Stimulated activated CD8-positive, alpha-beta memory T cell treated with anti-CD3 and anti-CD28 coated beads, Interleukin-12 subunit alpha, Interleukin-12 subunit beta, amount 100 ng/mL, for 24 hours (primary cell): ENCODE measurements around the gene PTPRN2.

Experiments used
- DNase-seq: peaks from one replicate; pipeline ENCODE4 v3.0.0-alpha.2; 2020; ENCODE audit errors: extremely low read depth

Gene PTPRN2

DNA sequence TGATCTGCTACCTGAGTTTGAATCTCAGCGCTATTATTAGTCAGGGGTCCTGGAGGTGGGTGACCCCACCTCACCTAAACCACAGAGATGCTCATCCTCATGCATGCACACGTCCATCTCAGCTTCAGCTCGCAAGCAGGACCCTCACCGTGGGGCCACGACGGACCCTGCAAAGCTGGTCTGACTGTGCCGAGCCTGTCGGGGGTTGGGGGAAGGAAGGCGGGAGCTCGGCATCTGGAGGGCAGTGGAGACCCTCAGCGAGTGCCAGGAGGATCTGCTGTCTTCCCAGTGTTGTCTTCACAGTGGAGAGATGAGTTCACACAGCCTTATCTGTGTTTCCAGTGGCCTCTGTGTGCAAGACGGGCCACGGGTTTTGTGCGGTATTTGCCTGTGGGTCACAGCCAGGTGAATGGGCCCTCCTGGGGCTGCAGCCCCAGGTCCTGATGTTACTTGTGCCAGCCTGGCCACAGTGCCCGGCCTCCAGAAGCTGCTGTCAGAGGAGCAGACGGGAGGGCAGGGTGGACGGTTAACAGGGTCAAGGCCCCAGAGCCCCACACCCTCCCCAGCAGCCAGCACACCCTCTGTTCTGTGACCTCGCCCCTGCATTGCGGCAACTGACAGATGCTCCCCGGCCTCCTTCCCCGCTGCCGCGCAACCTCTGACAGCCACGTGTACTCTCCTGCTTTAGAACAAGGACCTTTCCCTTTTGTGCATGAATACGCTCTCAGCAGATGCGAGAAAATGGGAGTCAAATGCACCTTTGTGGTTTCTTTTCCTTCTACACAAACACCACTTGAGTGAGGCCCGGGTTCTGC, 722.1 kb downstream of the PTPRN2 start:
- DNase-seq = no peak

DNA sequence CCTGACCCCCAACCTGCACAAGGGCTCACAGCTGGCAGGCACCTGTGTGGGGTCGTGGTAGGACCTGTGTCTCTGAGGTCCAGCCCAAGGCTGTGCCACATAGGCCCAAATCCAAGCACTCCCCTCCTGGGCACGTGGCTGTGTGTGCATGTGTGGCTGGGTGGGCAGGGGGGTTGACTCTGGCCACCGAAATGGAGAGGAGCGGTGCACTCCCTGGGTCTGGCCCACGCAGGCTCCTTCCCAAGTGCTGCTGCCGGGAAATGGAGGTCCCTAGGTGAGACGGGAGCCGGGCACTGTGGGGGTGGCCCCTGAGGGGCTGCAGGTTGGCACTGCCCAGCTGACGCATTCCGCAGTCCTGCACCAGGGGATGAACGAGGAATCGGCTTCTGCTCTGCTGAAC, 722.7 kb downstream of the PTPRN2 start:
- no peak for DNase-seq

DNA sequence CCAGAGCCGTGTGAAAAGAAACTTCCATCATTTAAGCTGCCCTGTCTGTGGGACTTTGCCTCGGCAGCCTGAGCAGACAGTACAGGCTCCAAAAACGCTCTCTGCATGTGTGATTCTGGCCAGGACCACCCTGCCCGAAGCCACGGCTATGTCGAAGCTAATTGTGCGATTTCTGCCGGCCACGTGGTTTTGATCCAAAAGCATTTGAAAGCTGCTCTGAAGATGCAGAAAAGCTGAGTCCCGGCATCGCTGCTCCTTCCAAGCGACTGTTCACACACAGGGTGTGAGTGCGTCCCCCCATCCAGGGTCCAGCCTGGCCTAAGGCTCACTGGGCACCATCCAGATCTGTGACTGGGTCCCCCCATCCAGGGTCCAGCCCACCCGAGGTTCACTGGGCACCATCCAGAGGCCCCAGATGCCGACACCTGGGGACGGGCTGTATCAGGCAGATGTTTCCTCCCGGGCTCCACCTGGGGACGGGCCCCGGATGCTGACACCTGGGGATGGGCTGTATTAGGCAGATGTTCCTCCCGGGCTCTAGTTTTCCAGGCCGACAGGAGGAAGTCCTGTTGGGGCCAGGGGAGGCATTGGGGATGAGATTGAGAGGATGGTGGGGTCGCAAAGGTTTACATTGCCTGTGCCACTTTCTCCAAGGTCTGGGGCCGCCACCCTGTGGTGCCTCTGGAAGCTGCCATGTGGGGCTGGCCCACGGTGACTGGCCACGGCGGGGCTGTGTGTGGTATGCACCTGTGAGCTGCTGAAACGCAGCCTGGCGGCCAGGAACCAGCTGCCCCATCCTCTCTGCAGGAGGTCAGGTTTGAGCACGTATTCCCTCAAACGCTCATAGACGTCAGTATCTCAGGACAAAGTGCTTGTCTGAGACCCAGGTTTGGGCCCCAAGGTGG, 723.5 kb downstream of the PTPRN2 start:
- no peak for DNase-seq

DNA sequence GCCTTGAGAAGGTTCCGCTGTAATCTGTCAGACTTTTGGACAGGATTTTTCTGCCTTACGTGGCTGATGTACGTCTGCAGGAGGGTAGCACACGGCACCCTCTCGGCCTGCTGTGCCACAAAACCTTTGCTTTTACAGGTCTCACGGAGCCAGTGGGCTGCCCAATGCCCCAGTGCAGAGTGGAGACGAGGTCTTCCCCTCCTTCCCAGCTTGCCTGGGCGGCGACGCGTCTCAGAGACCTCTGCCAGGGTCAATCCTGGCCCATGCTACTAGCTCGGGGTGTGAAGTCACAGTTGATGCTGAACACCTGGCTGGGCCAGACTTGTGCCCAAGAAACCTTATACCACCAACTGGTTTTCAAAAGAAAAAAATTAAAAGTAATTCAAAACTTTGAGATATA, 724.4 kb downstream of the PTPRN2 start:
- no peak for DNase-seq

DNA sequence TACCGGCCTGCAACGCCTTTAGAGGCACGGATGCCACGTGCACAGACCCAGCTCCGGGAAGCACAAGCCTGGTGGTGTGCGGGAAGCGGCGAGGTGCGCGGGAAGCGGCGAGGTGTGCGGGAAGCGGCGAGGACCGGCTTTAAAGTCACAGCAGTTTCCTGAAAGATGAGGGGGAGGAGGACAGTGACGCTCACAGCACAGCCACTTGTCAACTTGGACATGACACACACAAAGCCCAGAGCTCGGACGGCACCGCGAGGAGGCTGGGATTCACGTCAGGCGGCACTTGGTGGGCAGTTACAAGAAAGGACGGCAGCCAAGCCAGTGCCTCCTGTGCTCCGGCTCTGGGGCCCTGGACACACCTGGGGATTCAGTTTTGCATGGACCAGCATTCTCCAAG, 724.9 kb downstream of the PTPRN2 start:
- no peak for DNase-seq

DNA sequence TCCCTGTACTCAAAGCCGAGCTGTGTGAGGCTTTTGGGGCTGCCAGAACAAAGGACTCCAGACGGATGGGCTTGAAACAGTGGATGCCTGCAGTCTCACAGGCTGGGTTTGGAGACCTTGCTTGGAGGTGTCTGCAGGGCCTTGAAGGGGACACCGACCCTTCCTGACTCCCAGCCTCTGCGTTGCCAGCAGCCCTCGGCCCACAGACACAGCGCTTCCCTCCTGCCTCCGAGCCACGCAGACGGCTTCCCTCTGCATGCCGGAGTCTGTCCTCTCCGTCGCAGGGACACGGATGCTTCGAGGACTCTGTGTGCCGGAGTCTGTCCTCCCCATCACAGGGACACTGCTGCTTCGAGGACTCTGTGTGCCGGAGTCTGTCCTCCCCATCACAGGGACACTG, 726.1 kb downstream of the PTPRN2 start:
- no peak for DNase-seq

DNA sequence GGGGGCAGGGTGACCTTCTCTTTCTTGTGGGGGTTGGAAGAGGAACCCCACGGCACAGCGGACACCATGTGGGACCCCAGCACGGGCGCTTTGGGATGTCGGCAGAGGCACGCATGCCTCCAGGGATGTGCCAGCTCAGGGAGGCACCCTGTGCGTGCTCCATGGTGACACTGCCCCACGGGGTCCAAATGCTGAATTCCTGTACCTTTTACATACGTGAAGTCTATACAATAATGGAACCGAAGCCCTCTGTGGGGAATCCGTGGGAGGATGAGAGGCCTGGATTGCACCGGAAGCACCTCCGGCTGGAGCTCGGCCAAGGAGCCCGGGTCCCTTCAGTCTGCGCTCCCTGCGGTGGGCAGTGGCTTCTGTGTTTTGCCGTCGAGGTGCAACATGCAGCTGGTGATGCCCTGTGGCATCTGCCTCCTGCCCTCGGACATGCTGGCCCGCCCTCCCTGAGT, 726.6 kb downstream of the PTPRN2 start:
- DNase-seq = no peak

DNA sequence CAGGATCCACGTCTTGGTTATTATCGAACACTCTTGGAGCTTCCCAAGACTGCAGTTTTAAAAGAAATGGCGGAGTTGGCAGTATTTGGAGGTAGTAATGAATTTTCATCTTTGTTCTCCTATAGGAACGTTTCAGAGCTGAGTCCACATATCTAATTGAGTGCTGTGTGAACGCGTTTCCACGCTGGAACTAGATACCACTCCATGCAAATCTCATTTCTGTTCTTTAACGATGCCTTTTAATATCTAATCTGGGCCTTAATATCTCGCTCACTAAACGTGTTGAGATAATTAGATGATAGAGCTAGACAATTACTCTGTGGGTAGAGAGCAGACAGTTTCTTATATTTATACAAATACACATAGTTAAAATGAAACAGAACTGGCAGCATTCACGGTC, 727.2 kb downstream of the PTPRN2 start:
- DNase-seq = no peak

DNA sequence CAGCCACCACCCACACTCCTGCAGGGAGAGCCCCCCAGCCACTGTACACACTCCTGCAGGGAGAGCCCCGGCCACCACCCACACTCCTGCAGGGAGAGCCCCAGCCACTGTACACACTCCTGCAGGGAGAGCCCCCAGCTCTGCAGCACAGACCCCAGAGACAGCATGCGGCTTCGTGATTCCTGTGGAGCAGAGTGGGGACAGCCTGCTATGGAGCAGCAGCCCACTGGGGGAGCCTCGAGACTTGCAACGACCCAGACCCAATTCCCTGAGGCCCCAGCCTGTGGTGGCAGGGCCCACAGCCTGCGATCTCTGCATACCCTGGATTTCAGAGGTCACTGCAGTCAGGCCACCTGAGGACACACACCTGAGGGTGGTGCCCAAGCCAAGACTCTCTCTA, 727.7 kb downstream of the PTPRN2 start:
- DNase-seq = no peak

DNA sequence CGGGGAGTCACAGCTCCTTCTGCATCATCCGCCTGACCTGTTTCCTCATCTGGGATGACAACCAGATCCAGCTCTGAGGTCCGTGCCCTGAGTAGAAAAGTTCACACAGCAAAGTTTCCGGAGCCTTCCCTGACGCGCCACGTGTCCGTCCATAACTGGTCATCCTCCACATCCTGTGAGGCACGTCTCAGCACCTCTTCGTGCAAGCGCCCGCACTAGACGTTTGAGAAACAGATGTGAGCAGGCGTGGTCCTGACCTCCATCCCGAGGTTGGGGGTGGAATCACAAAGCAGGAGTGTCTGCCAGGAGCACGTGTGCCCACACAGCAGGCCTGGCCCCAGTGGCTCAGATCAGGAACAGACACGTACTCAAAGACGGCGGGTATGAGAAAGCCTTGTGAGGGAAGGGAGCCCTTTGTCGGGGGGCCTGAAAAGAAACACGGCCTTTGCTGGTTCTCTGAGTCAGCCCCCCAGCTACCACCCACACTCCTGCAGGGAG, 730.0 kb downstream of the PTPRN2 start:
- DNase-seq = no peak

DNA sequence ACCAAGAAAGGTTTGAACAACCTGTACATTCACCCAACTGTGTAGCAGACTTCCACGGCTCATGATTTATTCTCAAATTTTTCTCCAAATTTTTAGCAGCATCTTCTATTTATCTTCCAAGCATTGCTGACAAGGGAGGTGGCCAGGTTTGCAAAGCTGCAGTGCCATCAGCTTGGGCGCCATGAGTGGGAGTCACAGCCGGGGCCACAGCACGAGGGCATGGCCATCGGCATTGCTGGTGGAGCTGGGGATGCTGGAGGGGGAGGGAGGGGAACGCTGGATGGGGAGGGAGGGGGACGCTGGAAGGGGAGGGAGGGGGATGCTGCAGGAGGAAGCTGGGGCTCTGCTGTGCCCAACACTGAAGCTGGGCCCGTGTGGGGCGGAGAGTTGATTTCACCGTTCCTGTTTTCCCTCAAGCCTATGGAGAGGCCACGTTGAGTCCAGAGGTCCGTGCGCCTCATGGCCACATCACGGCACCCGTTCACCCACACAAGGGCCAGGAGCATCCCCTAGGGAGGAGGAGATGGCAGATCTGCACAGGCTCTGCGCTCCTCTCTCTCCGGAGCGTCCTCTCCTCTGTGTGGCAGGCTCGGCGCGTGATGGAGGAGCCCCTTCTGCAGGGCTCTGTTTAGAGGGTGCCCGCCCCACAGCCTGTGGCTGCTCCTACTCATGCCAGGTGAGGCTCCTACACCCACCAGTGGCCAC, 730.6 kb downstream of the PTPRN2 start:
- DNase-seq = no peak

DNA sequence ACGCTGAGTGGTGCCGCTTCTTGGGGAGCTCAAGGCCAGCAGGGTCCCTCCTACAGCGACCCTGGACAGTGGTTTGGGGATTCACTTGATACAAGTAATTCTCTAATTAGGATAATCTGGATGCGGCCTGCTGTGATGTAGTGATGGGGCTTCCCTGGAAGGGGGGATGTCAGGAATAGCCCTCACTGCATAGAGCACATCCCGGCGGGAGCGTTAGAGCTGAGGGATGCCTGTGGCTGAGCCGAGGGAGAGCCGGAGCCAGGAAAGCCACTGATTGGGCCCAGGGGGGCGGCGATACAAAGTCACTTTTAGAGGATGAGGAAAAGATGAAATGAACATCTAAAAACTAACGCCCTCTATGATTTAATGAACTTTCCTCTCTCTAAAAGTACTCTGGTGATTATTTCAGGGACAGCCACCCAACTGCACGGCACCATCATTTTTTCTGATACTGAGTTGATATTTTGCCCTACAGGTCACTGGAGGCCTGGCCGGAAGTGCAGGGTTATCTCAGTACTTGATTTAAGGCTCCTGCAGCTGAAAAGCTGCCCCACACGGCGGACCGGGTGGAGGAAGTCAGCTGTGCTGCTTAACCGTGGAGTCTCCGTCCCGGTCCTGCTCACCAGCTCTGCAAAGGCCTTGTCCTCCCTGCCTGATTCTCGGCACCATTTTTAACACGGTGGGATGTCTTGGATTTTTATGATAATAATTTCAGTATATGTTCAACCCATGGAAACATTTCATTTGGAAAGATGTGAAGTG, 732.0 kb downstream of the PTPRN2 start:
- no peak for DNase-seq

DNA sequence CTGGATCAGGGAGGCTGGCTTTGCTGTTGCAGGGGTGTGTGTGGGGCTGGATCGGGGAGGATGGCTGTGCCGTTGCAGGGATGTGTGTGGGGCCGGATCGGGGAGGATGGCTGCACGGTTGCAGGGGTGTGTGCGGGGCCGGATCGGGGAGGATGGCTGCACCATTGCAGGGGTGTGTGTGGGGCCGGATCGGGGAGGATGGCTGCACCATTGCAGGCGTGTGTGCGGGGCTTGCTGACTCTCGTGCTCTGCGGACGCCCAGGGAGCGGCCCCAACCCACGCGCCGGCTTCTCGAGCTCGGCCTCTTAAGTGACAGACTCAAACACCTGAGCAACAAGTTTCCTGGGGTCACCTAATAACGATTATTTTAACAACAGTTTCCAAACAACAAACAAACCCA, 732.6 kb downstream of the PTPRN2 start:
- DNase-seq = no peak

DNA sequence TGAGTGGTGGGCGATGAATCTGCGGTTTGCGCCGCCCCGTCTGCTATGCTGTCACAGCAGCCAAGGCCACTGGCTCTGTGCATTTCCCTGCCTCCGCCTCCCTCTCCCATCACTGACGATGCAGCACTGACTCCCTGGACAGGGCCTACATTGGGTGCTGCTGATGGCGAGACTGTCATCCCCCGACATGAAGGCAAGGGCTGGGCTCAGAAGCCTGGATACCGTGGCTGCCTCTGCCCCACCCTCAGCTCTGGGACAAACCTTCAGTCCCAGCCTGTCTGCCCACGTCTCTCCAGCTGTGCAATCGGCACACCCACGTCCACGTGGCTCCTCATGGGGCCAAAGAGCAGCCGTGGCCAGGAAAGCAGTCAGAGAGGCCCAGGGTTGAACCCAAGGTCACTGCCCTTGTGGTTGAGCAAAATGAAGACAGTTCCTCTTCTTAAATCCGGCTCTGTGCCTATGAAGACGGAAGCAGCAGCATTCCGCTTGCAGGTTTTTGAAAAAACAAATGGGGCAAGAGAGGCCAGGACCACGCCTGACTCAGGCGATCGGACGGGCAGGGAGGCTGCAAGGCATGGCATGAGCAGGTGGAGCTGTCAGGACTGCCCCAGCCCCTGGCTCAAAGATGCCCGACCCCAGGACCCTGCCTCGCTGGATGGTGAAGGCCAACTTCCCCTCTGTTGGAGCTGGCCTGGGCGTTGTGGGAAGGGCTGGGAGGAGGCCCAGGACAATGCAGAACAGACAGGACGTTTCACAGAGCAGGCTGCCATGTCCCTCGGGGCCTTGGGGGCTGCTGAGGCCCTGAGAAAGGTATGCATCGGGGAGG, 733.3 kb downstream of the PTPRN2 start:
- no peak for DNase-seq

DNA sequence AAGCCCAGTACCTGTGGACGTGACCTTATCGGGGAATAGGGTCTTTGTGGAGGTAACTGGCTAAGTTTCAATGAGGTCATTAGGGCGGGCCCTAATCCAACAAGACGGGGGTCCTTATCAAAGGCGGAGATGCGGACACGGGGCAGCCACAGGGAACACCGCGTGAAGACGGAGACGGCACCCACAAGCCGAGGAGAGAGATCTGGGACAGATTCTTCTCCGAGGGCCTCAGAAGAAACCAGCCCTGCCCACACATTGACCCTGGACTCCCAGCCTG, 733.9 kb downstream of the PTPRN2 start:
- no peak for DNase-seq

DNA sequence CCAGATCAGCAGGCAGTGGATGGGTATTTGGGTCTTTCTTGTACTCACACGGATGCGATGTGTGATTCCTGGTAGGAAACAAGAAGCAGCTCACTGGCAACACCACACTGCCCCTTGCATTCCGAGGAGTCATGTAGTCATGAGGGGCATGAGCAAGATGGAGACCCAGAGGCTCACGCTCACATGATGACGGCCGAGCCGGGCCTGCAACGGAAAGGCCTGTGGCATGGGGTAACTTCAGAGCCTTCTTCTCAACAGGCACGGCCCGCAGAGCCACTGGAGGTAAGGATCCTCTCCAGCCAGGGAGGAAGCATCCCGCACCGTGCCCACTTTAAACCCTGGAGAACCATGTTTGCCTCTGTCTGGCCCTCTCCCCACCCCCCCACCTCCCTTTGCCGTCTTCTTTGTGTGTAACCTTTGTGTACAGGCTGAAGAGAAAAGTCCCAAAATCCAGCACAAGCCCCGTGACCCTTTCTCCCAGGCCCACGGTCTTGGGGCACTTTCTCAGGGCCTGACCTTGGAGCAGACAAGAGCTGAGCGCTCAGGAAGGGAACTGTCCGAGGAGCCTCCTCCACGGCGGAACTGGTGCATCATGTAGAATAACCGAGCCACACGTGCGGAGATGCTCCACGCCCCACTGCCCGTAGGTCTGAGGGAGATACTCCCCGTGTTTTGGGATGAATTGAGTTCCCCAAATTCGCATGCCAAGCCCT, 734.4 kb downstream of the PTPRN2 start:
- DNase-seq = no peak

DNA sequence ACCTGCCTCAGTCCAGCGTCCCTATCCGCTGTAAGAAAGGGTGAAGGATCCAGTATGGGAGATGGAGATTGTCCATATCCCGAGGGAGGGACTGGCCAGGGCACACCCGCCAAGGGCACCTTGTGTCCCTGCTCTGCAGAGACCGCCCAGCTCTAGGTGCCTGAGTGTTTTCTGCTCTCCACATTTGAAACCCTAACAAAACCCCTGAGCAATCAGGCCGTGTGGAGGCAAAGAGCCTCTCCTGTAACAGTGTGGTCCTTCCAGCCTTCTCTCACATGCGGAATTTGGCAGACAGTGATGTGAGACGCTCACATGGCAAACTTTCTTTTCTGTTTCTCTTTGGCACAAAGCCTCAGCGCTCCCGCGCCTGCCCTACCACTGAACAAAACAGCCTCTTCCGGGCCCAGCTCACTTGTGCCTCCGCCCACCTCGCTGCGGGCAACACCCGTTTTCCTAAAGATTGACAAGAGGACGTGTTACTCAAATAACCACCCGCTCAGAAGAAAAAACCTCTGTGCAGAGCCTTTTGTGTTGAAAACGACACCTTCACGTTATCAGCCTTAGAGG, 736.0 kb downstream of the PTPRN2 start:
- peak; percentile 60 for DNase-seq

DNA sequence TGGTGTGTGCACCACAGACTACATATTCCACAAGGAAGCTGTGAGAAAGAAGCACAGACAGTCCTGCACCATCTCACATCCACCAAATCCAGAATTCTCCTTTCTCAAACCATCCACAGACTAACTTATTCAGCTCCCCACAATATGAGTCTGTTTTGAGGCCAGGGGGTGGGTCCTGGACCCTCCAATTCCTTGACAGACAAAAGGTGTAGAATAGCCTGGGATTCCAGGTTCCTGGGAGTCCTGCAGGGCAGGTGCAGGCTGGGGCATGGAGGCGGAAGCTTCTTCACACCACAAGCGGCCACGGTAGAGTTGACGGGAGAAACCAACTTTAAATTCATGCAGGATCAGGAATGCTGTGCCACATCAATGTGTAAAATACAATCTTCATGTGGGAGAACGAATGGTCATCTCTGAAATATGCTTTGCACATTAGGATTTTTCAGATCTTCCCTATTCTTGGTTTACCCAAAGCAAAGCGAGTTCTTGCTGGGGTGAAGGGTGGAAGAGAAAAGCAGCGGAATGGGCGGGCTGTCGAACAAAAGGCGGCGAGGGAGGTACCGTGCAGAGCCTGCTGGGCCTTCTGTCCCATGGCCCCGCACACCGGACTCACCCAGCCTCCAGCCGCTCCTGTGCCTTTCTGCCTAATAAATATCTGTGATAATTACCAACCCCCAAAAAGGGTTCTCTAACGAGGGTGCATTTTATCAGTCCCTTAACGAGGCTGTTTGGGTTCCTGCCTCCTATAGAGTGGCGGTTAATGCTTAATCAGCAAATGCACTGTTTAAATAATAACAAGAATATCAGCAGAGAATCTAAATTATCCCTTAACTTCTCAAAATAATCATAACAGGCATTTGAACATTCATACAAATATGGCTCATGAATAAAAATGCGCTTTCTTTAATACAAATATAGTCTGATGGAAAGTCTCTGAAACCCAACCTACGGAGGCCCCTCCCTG, 736.9 kb downstream of the PTPRN2 start:
- no peak for DNase-seq

DNA sequence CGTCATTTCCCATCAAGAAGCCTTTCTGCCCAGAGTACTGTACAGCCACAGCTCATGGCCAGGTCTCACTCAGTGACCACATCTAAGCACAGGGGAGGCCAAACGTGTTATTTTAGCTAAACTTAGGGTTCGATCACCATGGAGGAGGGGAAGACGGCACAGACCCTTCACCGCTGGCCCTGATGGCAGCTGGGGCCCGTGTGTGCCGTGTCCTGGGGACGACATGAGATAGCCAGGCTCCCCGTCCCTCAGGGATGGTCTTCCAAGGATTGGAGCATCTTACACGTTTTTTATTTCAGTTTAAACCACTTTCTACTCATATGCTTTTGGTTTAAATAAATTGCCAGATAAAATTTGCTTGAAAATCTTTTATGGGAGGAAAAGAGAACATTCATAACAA, 737.9 kb downstream of the PTPRN2 start:
- no peak for DNase-seq
